NB4 (cell line): Measurements from ENCODE around the gene POLL.

Experiments used
- DNase-seq: peaks from one replicate; pipeline ENCODE4 v3.0.0; 2010; ENCODE audit warnings: low read depth
- H3K4me3 ChIP-seq: one replicate; pipeline ENCODE4 v1.5.1; 2011; ENCODE audit warnings: mild to moderate bottlenecking, low read depth, low read length, moderate library complexity
- CTCF ChIP-seq: IDR thresholded peaks from one replicate; pipeline ENCODE4 v1.5.1; 2012; ENCODE audit warnings: low read depth, low read length
- MYC ChIP-seq: IDR thresholded peaks from 2 replicates; pipeline ENCODE4 v1.6.1; 2011; ENCODE audit warnings: low read depth, low read length
- POLR2A ChIP-seq: IDR thresholded peaks from 2 replicates; pipeline ENCODE4 v1.6.1; 2011; ENCODE audit warnings: mild to moderate bottlenecking; ENCODE audit not compliant: insufficient read length; ENCODE audit errors: extremely low read depth
- TF ChIP-seq, protein P1 (sequence below): IDR thresholded peaks from 2 replicates; pipeline ENCODE4 v1.6.1; 2011; ENCODE audit warnings: low read depth, low read length

Gene POLL

DNA sequence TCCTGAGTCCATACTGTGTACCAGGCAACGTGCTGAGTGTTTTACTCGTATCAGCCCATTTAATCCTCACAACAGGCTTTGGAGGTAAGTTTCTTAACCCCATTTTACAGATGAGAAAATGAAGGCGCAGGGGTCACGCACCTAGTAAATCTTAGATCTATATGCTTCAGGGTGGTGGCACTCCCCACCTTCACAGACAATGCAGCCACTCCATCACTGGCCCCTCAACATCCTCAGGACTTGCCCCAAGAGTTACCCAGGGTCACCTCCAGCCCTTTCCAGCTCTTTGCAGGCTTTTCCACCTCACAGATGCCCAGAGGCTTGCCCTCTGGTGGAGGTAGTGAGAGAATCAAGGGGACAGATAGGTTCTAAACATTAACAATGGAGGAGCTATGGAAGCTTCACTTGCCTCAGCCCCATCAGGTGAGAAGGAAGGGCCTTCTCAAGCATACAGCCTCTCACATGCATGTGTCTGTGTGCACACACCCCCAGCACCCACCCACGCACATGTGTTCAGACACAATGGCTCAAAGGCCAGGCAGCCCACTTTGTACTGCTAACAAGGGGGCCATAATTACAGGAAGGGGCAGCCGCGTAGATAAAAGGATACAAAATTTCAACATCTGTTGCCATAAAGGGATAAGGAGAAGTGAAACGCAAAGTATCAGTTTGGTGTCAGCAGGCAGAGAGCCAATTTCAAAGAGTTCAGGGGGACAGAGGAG is 29.2 kb upstream of the POLL start:
- DNase-seq = peak; percentile 72
- TF ChIP-seq, protein P1, sequence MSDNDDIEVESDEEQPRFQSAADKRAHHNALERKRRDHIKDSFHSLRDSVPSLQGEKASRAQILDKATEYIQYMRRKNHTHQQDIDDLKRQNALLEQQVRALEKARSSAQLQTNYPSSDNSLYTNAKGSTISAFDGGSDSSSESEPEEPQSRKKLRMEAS = peak; percentile 38; the same call in 1 of the 2 replicates
- TF ChIP-seq CTCF (peak; percentile 5), MYC (no peak), POLR2A (no peak)
- H3K4me3 ChIP-seq = no peak overlapping the region

- no peak for DNase-seq
- no peak overlapping the region for H3K4me3 ChIP-seq
- TF ChIP-seq POLR2A (no peak), MYC (no peak), CTCF (no peak)
- TF ChIP-seq, protein P1 = no peak
Observed at GRCh38 chr10:101616415-101617101, 28.5 kb upstream of the POLL start.

- TF ChIP-seq, protein P1 = no peak
- TF ChIP-seq MYC = no peak
- no peak for TF ChIP-seq CTCF
- H3K4me3 ChIP-seq = no peak overlapping the region
- DNase-seq = no peak
Observed at GRCh38 chr10:101615525-101616116, 27.6 kb upstream of the POLL start.

DNA sequence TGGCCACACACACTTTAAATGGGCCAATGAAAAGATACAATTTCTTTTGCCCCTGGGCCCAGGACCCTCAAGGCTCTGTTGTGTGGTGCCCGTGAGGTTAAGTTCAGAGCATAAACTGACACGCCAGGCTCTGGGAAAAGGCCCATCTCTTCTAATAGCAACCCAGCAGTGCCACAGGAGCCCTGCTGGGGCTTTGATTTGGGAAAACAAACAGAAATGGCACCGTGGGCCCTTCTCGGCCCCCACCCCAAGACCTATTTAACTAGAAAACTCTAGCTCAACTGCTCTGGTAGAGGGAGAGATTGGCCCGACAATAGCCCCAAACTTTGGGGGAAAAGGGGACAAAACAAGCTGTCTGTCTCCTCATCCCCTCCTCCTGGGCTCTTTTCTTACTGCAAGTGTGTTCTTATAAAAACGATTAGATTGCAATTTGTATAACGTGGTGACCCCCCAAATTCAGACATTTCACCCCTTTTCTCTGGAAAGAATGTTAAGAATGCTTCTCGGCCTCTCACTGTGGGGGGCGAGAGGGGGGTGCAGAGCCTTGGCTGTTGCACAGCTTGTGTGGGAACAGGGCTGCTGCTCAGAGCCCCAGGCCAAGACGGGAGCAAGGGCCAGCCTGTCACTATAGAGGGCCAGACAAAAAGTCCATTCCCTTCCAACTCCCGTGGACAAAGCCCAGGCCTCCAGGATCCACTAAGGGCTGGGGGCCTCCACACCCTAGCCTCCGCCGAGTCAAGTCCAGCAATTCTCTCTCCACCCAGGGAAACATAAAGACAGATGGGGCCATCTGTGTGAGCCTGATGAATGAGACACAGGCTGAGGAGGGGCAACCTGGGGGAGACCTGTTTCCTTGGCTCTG is 26.8 kb upstream of the POLL start:
- H3K4me3 ChIP-seq = no peak overlapping the region
- DNase-seq = no peak
- TF ChIP-seq, protein P1 = no peak
- TF ChIP-seq POLR2A (no peak), MYC (no peak), CTCF (no peak)

- no peak overlapping the region for H3K4me3 ChIP-seq
- no peak for DNase-seq
- TF ChIP-seq, protein P1 = no peak
- TF ChIP-seq POLR2A = no peak
- no peak for TF ChIP-seq CTCF
- no peak for TF ChIP-seq MYC
Observed at GRCh38 chr10:101613646-101614045, 25.6 kb upstream of the POLL start.
